HEK293 (cell line): Measurements from ENCODE around the gene TRH.

Experiments used
- CTCF ChIA-PET: fragments of 350-600 bp; formaldehyde crosslinking; extraction: SDS; loops from one replicate; lab custom pipeline; 2021; ENCODE audit warnings: antibody characterized with exemption; lab: Yijun Ruan, JAX
- POLR2A ChIA-PET: fragments of 300-600 bp; formaldehyde crosslinking; extraction: SDS; loops from one replicate; lab custom pipeline; 2020; ENCODE audit warnings: antibody characterized with exemption, inconsistent platforms; lab: Yijun Ruan, JAX
- H3K27ac ChIP-seq: fragments of 200-500 bp; sonication (Bioruptor generic); 2 replicates; pipeline ENCODE4 v1.5.1; 2014; ENCODE audit warnings: low read depth, low read length, control low read depth, inconsistent platforms; ENCODE audit errors: extremely low read depth
- H3K36me3 ChIP-seq, 2 experiments: fragments of 200-500 bp in 1 of 2; sonication (Bioruptor generic) in 1 of 2; 1 replicate in 1 of 2; 2 replicates in 1 of 2; pipeline ENCODE4 v1.5.1; 2014 to 2017; ENCODE audit warnings: inconsistent platforms in 2 of 2, low read length in 2 of 2; ENCODE audit not compliant: control insufficient read depth in 2 of 2, insufficient read depth in 1 of 2
- H3K4me1 ChIP-seq: fragments of 200-500 bp; sonication (Bioruptor generic); 2 replicates; pipeline ENCODE4 v1.5.1; 2014; ENCODE audit warnings: mild to moderate bottlenecking, low read length, inconsistent platforms; ENCODE audit not compliant: control insufficient read depth, insufficient read depth
- H3K4me3 ChIP-seq: 2 replicates; pipeline ENCODE4 v1.5.1; 2011; ENCODE audit warnings: low read depth, mild to moderate bottlenecking, control low read depth, low read length, moderate library complexity
- H3K9me3 ChIP-seq: fragments of 200-500 bp; sonication (Bioruptor generic); 2 replicates; pipeline ENCODE4 v1.5.1; 2014; ENCODE audit warnings: low read depth, low read length, inconsistent platforms; ENCODE audit not compliant: control insufficient read depth, insufficient read depth
- HOXC10 ChIP-seq: sonication (generic); formaldehyde crosslinking; IDR thresholded peaks from 2 replicates; pipeline ENCODE4 v1.8.1; 2023; ENCODE audit warnings: mild to moderate bottlenecking, missing genetic modification reagents
- IKZF3 ChIP-seq: fragments of 450-650 bp; IDR thresholded peaks from 2 replicates; pipeline ENCODE4 v1.5.0; 2018; ENCODE audit warnings: missing biosample characterization, mild to moderate bottlenecking, missing genetic modification characterization, moderate library complexity
- KLF16 ChIP-seq: fragments of 450-650 bp; formaldehyde crosslinking; IDR thresholded peaks from 2 replicates; pipeline ENCODE4 v1.5.1; 2017; ENCODE audit warnings: missing biosample characterization, missing genetic modification characterization
- KLF8 ChIP-seq: fragments of 450-650 bp; formaldehyde crosslinking; IDR thresholded peaks from 2 replicates; pipeline ENCODE4 v1.5.1; 2016; ENCODE audit warnings: missing biosample characterization, missing genetic modification characterization
- KLF9 ChIP-seq: fragments of 450-650 bp; formaldehyde crosslinking; IDR thresholded peaks from 2 replicates; pipeline ENCODE4 v1.5.1; 2016; ENCODE audit warnings: missing biosample characterization, missing genetic modification characterization, low read depth
- MEIS1 ChIP-seq: sonication (generic); formaldehyde crosslinking; IDR thresholded peaks from 2 replicates; pipeline ENCODE4 v1.8.1; 2022; ENCODE audit warnings: missing genetic modification reagents, mild to moderate bottlenecking, borderline replicate concordance
- MYNN ChIP-seq: fragments of 450-650 bp; formaldehyde crosslinking; IDR thresholded peaks from 2 replicates; pipeline ENCODE4 v1.5.1; 2016; ENCODE audit warnings: missing biosample characterization, missing genetic modification characterization, borderline replicate concordance
- PRDM10 ChIP-seq: fragments of 450-650 bp; formaldehyde crosslinking; IDR thresholded peaks from 2 replicates; pipeline ENCODE4 v1.5.1; 2016; ENCODE audit warnings: missing biosample characterization, missing genetic modification characterization
- TSHZ1 ChIP-seq: fragments of 450-650 bp; formaldehyde crosslinking; IDR thresholded peaks from 2 replicates; pipeline ENCODE4 v1.5.1; 2016; ENCODE audit warnings: missing biosample characterization, missing genetic modification characterization, borderline replicate concordance
- ZBTB20 ChIP-seq: fragments of 450-650 bp; formaldehyde crosslinking; IDR thresholded peaks from 2 replicates; pipeline ENCODE4 v1.5.1; 2016; ENCODE audit warnings: missing biosample characterization, missing genetic modification characterization
- ZBTB48 ChIP-seq: fragments of 450-650 bp; formaldehyde crosslinking; IDR thresholded peaks from 2 replicates; pipeline ENCODE4 v1.5.1; 2016; ENCODE audit warnings: missing biosample characterization, missing genetic modification characterization
- ZBTB6 ChIP-seq: fragments of 450-650 bp; formaldehyde crosslinking; IDR thresholded peaks from 2 replicates; pipeline ENCODE4 v1.5.1; 2017; ENCODE audit warnings: missing biosample characterization, missing genetic modification characterization
- ZNF140 ChIP-seq: fragments of 450-650 bp; formaldehyde crosslinking; IDR thresholded peaks from 2 replicates; pipeline ENCODE4 v1.5.1; 2016; ENCODE audit warnings: missing biosample characterization, missing genetic modification characterization
- ZNF169 ChIP-seq: fragments of 450-650 bp; formaldehyde crosslinking; IDR thresholded peaks from 2 replicates; pipeline ENCODE4 v1.5.1; 2016; ENCODE audit warnings: missing biosample characterization, missing genetic modification characterization
- ZNF202 ChIP-seq: fragments of 450-650 bp; formaldehyde crosslinking; IDR thresholded peaks from 2 replicates; pipeline ENCODE4 v1.5.1; 2016; ENCODE audit warnings: missing biosample characterization, missing genetic modification characterization, borderline replicate concordance
- ZNF398 ChIP-seq: fragments of 450-650 bp; formaldehyde crosslinking; IDR thresholded peaks from 2 replicates; pipeline ENCODE4 v1.5.1; 2017; ENCODE audit warnings: missing biosample characterization, missing genetic modification characterization
- ZNF514 ChIP-seq: fragments of 450-650 bp; formaldehyde crosslinking; IDR thresholded peaks from 2 replicates; pipeline ENCODE4 v1.5.1; 2016; ENCODE audit warnings: missing biosample characterization, missing genetic modification characterization
- ZNF580 ChIP-seq: fragments of 450-650 bp; formaldehyde crosslinking; IDR thresholded peaks from 2 replicates; pipeline ENCODE4 v1.5.1; 2016; ENCODE audit warnings: missing biosample characterization, missing genetic modification characterization
- ZNF677 ChIP-seq: fragments of 450-650 bp; IDR thresholded peaks from 2 replicates; pipeline ENCODE4 v1.5.0; 2018; ENCODE audit warnings: missing biosample characterization, mild to moderate bottlenecking, missing genetic modification characterization, moderate library complexity
- ZNF791 ChIP-seq: fragments of 450-650 bp; formaldehyde crosslinking; IDR thresholded peaks from 2 replicates; pipeline ENCODE4 v1.5.1; 2016; ENCODE audit warnings: missing biosample characterization, missing genetic modification characterization
- ZNF837 ChIP-seq: fragments of 450-650 bp; formaldehyde crosslinking; IDR thresholded peaks from 2 replicates; pipeline ENCODE4 v1.5.1; 2016; ENCODE audit warnings: missing biosample characterization, missing genetic modification characterization
- ZSCAN4 ChIP-seq: fragments of 450-650 bp; formaldehyde crosslinking; IDR thresholded peaks from 2 replicates; pipeline ENCODE4 v1.5.1; 2017; ENCODE audit warnings: missing biosample characterization, missing genetic modification characterization

Gene TRH

GRCh38 chr3:129958755-129959154, 15.8 kb upstream of the TRH start:
- TF ChIP-seq HOXC10 (CRISPR knock-in tag): no peak
- TF ChIP-seq ZNF514 (tag by site-specific recombination): no peak
- TF ChIP-seq PRDM10 (tag by site-specific recombination): no peak
- no peak for TF ChIP-seq KLF8 (tag by site-specific recombination)
- TF ChIP-seq ZNF398 (tag by site-specific recombination): no peak
- TF ChIP-seq MYNN (tag by site-specific recombination): no peak
- no peak for TF ChIP-seq ZNF202 (tag by site-specific recombination)
- no peak for TF ChIP-seq TSHZ1 (tag by site-specific recombination)
- no peak for TF ChIP-seq MEIS1 (CRISPR knock-in tag)
- no peak for TF ChIP-seq KLF9 (tag by site-specific recombination)
- no peak for TF ChIP-seq ZBTB48
- no peak for TF ChIP-seq ZNF580 (tag by site-specific recombination)
- Histone ChIP-seq H3K36me3 (no peaks in the 10 kb centered on the region), H3K4me1 (no peaks in the 10 kb centered on the region), H3K9me3 (no peaks in the 10 kb centered on the region), H3K4me3 (no peak overlapping the region), H3K27ac (no peak overlapping the region)
- POLR2A ChIA-PET: no interaction called here
- CTCF ChIA-PET: no interaction called here

- Histone ChIP-seq H3K27ac (no peak overlapping the region), H3K36me3 (no peaks in the 10 kb centered on the region), H3K4me1 (no peaks in the 10 kb centered on the region), H3K9me3 (no peaks in the 10 kb centered on the region), H3K4me3 (no peak overlapping the region)
- ChIA-PET POLR2A (no interaction called here), CTCF (interaction anchor here (2.5 kb wide), 1 partner anchor 19 kb away, joined by 12 read pairs; no protein-coding TSS in a partner anchor)
- TF ChIP-seq IKZF3 (no peak), ZNF169 (tag by site-specific recombination) (no peak), ZNF791 (tag by site-specific recombination) (no peak), ZNF140 (no peak), ZBTB48 (no peak), ZBTB6 (no peak), ZBTB20 (no peak), ZNF677 (tag by site-specific recombination) (no peak), ZNF837 (no peak), ZSCAN4 (tag by site-specific recombination) (no peak), KLF16 (tag by site-specific recombination) (no peak)
These were observed 13.4 kb upstream of the TRH start for GRCh38 chr3:129961141-129961541.
